B cell (primary cell): ENCODE results near the gene CRABP1.

Experiments used
- EZH2 ChIP-seq: IDR thresholded peaks from 2 replicates; pipeline ENCODE4 v1.6.1; 2012; ENCODE audit warnings: borderline replicate concordance, low read depth, mild to moderate bottlenecking, moderate library complexity, low read length; ENCODE audit not compliant: insufficient read depth, poor library complexity, severe bottlenecking
- TF ChIP-seq, protein P1 (sequence below): fragments of 200-600 bp; IDR thresholded peaks from one replicate; pipeline ENCODE4 v1.8.0; 2022; ENCODE audit warnings: antibody characterized with exemption, mild to moderate bottlenecking

DNA sequence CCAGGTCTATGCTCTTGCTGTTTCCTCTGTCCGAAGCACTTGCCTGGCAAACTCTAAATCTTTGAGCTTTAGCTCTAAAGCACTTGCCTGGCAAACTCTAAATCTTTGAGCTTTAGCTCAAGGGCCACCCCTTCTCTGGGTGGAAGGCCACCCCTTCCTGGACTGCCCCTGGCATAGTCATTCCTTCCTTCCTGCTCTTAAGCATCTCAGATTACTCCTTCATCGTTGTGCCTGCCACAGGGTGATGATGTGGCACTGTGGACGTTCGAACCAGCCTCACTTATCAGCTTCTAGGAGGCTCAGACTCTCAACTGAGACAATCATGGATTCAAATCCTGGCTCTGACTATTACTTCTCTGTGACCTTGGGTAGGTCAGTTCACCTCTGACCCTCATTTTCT is 10.5 kb upstream of the CRABP1 start:
- TF ChIP-seq EZH2: no peak
- TF ChIP-seq, protein P1, sequence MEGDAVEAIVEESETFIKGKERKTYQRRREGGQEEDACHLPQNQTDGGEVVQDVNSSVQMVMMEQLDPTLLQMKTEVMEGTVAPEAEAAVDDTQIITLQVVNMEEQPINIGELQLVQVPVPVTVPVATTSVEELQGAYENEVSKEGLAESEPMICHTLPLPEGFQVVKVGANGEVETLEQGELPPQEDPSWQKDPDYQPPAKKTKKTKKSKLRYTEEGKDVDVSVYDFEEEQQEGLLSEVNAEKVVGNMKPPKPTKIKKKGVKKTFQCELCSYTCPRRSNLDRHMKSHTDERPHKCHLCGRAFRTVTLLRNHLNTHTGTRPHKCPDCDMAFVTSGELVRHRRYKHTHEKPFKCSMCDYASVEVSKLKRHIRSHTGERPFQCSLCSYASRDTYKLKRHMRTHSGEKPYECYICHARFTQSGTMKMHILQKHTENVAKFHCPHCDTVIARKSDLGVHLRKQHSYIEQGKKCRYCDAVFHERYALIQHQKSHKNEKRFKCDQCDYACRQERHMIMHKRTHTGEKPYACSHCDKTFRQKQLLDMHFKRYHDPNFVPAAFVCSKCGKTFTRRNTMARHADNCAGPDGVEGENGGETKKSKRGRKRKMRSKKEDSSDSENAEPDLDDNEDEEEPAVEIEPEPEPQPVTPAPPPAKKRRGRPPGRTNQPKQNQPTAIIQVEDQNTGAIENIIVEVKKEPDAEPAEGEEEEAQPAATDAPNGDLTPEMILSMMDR: no peak
